Astrocyte (in vitro differentiated cells and primary cell): ENCODE results near the gene CATSPERB. TPM values are rescaled to one million over a fixed set of nuclear protein-coding genes. Genes with fewer than 3 reads are reported as not detected.
"Not testable (repeated sequence)": the region's sequence is repeated elsewhere in the genome, so short reads cannot be mapped to it uniquely, and the experiment has no call there.

Experiments used
- DNase-seq: peaks from one replicate; pipeline ENCODE4 v3.0.0-alpha.2; 2010; ENCODE audit warnings: low read depth
- FAIRE-seq: peaks from 2 replicates; lab custom pipeline; 2011; peaks lifted over from hg19 to GRCh38; lab: Jason Lieb, UNC
- H2AFZ ChIP-seq: 2 replicates; pipeline ENCODE4 v1.6.0; 2012; ENCODE audit warnings: low read depth, low read length, inconsistent platforms
- H3K27ac ChIP-seq: 2 replicates; pipeline ENCODE4 v1.5.1; 2011; ENCODE audit warnings: low read depth, low read length, inconsistent platforms
- H3K27me3 ChIP-seq: 2 replicates; pipeline ENCODE4 v1.6.0; 2011; ENCODE audit warnings: low read length, inconsistent platforms; ENCODE audit not compliant: insufficient read depth
- H3K36me3 ChIP-seq: 2 replicates; pipeline ENCODE4 v1.5.1; 2011; ENCODE audit warnings: low read length, inconsistent platforms; ENCODE audit not compliant: insufficient read depth
- H3K4me1 ChIP-seq: 2 replicates; pipeline ENCODE4 v1.5.1; 2011; ENCODE audit warnings: low read length, inconsistent platforms; ENCODE audit not compliant: insufficient read depth
- H3K4me2 ChIP-seq: 2 replicates; pipeline ENCODE4 v1.6.0; 2012; ENCODE audit warnings: low read length, inconsistent platforms
- H3K4me3 ChIP-seq: 2 replicates; pipeline ENCODE4 v1.5.1; 2011; ENCODE audit warnings: low read depth, mild to moderate bottlenecking, low read length, inconsistent platforms; ENCODE audit not compliant: insufficient read depth
- H3K79me2 ChIP-seq: 2 replicates; pipeline ENCODE4 v1.6.0; 2012; ENCODE audit warnings: mild to moderate bottlenecking, low read length, inconsistent platforms; ENCODE audit not compliant: insufficient read depth
- H3K9ac ChIP-seq: 2 replicates; pipeline ENCODE4 v1.6.0; 2012; ENCODE audit warnings: mild to moderate bottlenecking, low read length, inconsistent platforms
- H3K9me3 ChIP-seq: 2 replicates; pipeline ENCODE4 v1.5.1; 2012; ENCODE audit warnings: low read depth, mild to moderate bottlenecking, low read length, inconsistent platforms; ENCODE audit not compliant: insufficient read depth
- H4K20me1 ChIP-seq: 2 replicates; pipeline ENCODE4 v1.6.0; 2012; ENCODE audit warnings: low read length, inconsistent platforms; ENCODE audit not compliant: insufficient read depth
- H3K27ac Mint-ChIP-seq: one replicate; pipeline ENCODE4 v1.8.0; 2021; ENCODE audit warnings: mild to moderate bottlenecking, mixed read lengths; ENCODE audit not compliant: unreplicated experiment
- H3K27me3 Mint-ChIP-seq: one replicate; pipeline ENCODE4 v1.8.0; 2021; ENCODE audit warnings: low read depth, mixed read lengths; ENCODE audit not compliant: unreplicated experiment
- H3K36me3 Mint-ChIP-seq: one replicate; pipeline ENCODE4 v1.8.0; 2021; ENCODE audit warnings: low read depth, mixed read lengths; ENCODE audit not compliant: unreplicated experiment
- H3K4me1 Mint-ChIP-seq: one replicate; pipeline ENCODE4 v1.8.0; 2021; ENCODE audit warnings: low read depth, mixed read lengths; ENCODE audit not compliant: unreplicated experiment
- H3K4me3 Mint-ChIP-seq: one replicate; pipeline ENCODE4 v1.8.0; 2021; ENCODE audit warnings: mild to moderate bottlenecking, moderate library complexity, mixed read lengths; ENCODE audit not compliant: unreplicated experiment
- H3K9me3 Mint-ChIP-seq: one replicate; pipeline ENCODE4 v1.8.0; 2021; ENCODE audit warnings: mild to moderate bottlenecking, mixed read lengths; ENCODE audit not compliant: unreplicated experiment
- EZH2 ChIP-seq: IDR thresholded peaks from 2 replicates; pipeline ENCODE4 v1.6.1; 2012; ENCODE audit warnings: mild to moderate bottlenecking, low read length, inconsistent platforms; ENCODE audit not compliant: insufficient read depth
- total RNA-seq: library from RNA; stranded (reverse); gene quantifications from 2 replicates; pipeline ENCODE4 v1.2.1, GENCODE V29; 2021
- TF ChIP-seq, protein P1 (sequence below): IDR thresholded peaks from 2 replicates; pipeline ENCODE4 v1.5.1; 2011; ENCODE audit warnings: low read depth, mild to moderate bottlenecking, inconsistent platforms, low read length, moderate library complexity; ENCODE audit not compliant: insufficient read depth

The CATSPERB gene
- total RNA-seq, 1 donor from 2014 or later: 0.11 TPM

DNA sequence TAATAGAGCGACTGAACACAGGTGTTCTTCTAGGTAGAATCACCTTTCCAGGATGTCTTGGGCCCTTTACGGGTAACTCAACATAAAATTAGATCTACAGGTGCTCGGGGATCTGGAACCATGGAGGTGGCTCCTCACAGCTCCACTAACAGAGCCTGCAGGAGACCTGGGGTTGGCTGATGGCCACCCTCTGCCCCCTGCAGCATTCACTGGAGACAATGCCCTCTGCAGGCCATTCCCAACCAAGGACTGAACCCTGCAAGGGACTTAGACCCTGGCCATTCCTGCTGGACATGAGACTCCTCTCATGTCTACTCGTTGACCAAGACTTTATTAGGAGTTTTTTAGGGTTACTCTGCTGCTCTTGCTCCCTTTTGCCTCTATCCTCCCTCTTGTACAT lies 163.3 kb downstream of the CATSPERB start:
- Histone ChIP-seq H3K9ac (no peak overlapping the region), H3K4me2 (no peak overlapping the region), H3K4me1 (no peaks in the 10 kb centered on the region), H4K20me1 (no peaks in the 10 kb centered on the region), H3K36me3 (no peaks in the 10 kb centered on the region), H3K79me2 (no peaks in the 10 kb centered on the region), H3K27me3 (no peaks in the 10 kb centered on the region), H3K9me3 (no peaks in the 10 kb centered on the region), H2AFZ (no peak overlapping the region), H3K27ac (no peak overlapping the region), H3K4me3 (no peak overlapping the region)
- TF ChIP-seq, protein P1, sequence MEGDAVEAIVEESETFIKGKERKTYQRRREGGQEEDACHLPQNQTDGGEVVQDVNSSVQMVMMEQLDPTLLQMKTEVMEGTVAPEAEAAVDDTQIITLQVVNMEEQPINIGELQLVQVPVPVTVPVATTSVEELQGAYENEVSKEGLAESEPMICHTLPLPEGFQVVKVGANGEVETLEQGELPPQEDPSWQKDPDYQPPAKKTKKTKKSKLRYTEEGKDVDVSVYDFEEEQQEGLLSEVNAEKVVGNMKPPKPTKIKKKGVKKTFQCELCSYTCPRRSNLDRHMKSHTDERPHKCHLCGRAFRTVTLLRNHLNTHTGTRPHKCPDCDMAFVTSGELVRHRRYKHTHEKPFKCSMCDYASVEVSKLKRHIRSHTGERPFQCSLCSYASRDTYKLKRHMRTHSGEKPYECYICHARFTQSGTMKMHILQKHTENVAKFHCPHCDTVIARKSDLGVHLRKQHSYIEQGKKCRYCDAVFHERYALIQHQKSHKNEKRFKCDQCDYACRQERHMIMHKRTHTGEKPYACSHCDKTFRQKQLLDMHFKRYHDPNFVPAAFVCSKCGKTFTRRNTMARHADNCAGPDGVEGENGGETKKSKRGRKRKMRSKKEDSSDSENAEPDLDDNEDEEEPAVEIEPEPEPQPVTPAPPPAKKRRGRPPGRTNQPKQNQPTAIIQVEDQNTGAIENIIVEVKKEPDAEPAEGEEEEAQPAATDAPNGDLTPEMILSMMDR: no peak
- TF ChIP-seq EZH2: no peak
- Mint-ChIP-seq H3K27me3 (peaks cover 9% of the 10 kb centered on the region), H3K4me3 (no peak overlapping the region), H3K27ac (no peak overlapping the region), H3K4me1 (no peaks in the 10 kb centered on the region), H3K36me3 (no peaks in the 10 kb centered on the region), H3K9me3 (peaks cover 4% of the 10 kb centered on the region)
- DNase-seq (no peak), FAIRE-seq (no peak)

DNA sequence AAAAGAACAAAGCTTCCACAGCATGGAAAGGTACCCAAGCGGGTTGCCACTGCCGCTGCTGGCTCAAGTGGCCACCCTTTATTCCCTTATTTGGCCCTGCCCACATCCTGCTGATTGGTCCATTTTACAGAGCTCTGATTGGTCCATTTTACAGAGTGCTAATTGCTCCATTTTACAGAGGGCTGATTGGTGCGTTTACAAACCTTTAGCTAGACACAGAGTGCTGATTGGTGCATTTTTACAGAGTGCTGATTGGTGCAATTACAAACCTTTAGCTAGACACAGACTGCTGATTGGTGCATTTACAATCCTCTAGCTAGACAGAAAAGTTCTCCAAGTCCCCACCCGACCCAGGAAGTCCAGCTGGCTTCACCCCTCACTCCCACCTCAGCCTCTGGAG lies 164.1 kb downstream of the CATSPERB start:
- not testable (repeated sequence) for H3K36me3 ChIP-seq, H3K4me3 Mint-ChIP-seq, FAIRE-seq, H3K27me3 Mint-ChIP-seq, H3K9me3 Mint-ChIP-seq, H4K20me1 ChIP-seq, H3K27ac Mint-ChIP-seq, H3K4me1 Mint-ChIP-seq, H2AFZ ChIP-seq, H3K9me3 ChIP-seq, H3K79me2 ChIP-seq, H3K4me3 ChIP-seq, H3K4me2 ChIP-seq, H3K36me3 Mint-ChIP-seq, H3K27me3 ChIP-seq, H3K4me1 ChIP-seq, H3K9ac ChIP-seq, DNase-seq, H3K27ac ChIP-seq

DNA sequence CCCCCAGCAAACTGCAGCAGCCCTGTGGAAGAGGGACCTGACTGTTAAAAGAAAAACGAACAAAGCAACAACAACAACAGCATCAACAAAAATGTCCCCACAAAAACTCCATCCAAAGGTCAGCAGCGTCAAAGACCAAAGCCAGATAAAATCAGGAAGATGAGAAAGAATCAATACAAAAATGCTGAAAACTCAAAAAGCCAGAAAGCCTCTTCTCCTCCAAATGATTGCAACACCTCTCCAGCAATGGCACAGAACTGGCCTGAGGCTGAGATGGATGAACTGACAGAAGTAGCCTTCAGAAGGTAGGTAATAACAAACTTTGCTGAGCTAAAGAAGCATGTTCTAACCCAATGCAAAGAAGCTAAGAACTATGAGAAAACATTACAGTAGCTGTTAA lies 176.4 kb downstream of the CATSPERB start:
- Histone ChIP-seq H2AFZ (no peak overlapping the region), H3K4me3 (no peak overlapping the region), H3K9me3 (no peaks in the 10 kb centered on the region), H3K79me2 (no peaks in the 10 kb centered on the region), H4K20me1 (no peaks in the 10 kb centered on the region), H3K4me1 (no peaks in the 10 kb centered on the region), H3K27ac (no peak overlapping the region), H3K36me3 (no peaks in the 10 kb centered on the region), H3K27me3 (no peaks in the 10 kb centered on the region), H3K4me2 (no peak overlapping the region), H3K9ac (no peak overlapping the region)
- no peaks in the 10 kb centered on the region for H3K36me3 Mint-ChIP-seq
- H3K27ac Mint-ChIP-seq: no peak overlapping the region
- FAIRE-seq: no peak
- H3K27me3 Mint-ChIP-seq: peaks cover 19% of the 10 kb centered on the region
- DNase-seq: no peak
- TF ChIP-seq, protein P1: no peak
- no peak for TF ChIP-seq EZH2
- peaks cover 14% of the 10 kb centered on the region for H3K9me3 Mint-ChIP-seq
- H3K4me1 Mint-ChIP-seq: no peaks in the 10 kb centered on the region
- H3K4me3 Mint-ChIP-seq: no peak overlapping the region
